GM23248 (cell line): ENCODE data around the gene CROCC2.

Experiments used
- EZH2 ChIP-seq: fragments of 200-600 bp; sonication (generic); IDR thresholded peaks from 2 replicates; pipeline ENCODE4 v1.6.1; 2018; ENCODE audit warnings: antibody characterized with exemption, mild to moderate bottlenecking; ENCODE audit not compliant: insufficient read depth, poor library complexity, severe bottlenecking
- EZH2phosphoT487 ChIP-seq: fragments of 200-600 bp; sonication (generic); IDR thresholded peaks from 2 replicates; pipeline ENCODE4 v1.6.1; 2018; ENCODE audit warnings: antibody characterized with exemption, moderate library complexity, mild to moderate bottlenecking, low read depth; ENCODE audit not compliant: insufficient read depth

DNA sequence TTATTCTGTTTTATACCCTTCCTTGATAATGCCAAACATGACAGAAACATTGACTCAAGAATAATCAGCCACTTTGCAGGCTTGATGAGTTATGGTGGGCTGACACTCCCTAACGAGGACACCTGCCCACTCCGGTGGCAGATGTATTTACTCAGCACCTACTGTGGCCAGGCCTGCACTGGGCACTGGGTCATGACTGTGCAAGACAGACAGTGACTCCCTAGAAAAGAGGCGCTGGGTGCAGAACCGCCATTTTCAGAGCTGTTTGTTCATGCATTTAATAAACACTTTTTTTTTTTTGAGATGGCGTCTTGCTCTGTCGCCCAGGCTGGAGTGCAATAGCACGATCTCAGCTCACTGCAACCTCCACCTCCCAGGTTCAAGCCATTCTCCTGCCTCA, 124.7 kb downstream of the CROCC2 start:
- TF ChIP-seq EZH2 (no peak), EZH2phosphoT487 (no peak)
